BJ (cell line): ENCODE results near the gene SLC6A17. TPM values are rescaled to one million over a fixed set of nuclear protein-coding genes. Genes with fewer than 3 reads are reported as not detected.

ENCODE experiments used
- CTCF ChIA-PET: fragments of 350-600 bp; formaldehyde crosslinking; extraction: SDS; loops from one replicate; lab custom pipeline; 2021; ENCODE audit warnings: antibody characterized with exemption, inconsistent platforms; lab: Yijun Ruan, JAX
- POLR2A ChIA-PET: fragments of 300-600 bp; sonication (Branson Sonifier 250); formaldehyde crosslinking; extraction: SDS; loops from one replicate; lab custom pipeline; 2021; ENCODE audit warnings: antibody characterized with exemption; lab: Charles Lee
- DNase-seq: peaks from one replicate; pipeline ENCODE4 v3.0.0-alpha.2; 2011; ENCODE audit warnings: low read depth
- H3K27me3 ChIP-seq: 2 replicates; pipeline ENCODE4 v1.6.0; 2011; ENCODE audit warnings: low read length; ENCODE audit not compliant: control insufficient read depth, insufficient read depth
- H3K36me3 ChIP-seq: 2 replicates; pipeline ENCODE4 v1.5.1; 2011; ENCODE audit warnings: low read length; ENCODE audit not compliant: control insufficient read depth, insufficient read depth
- H3K4me3 ChIP-seq: 2 replicates; pipeline ENCODE4 v1.5.1; 2011; ENCODE audit warnings: low read depth, mild to moderate bottlenecking, control low read depth, low read length
- CTCF ChIP-seq: IDR thresholded peaks from 2 replicates; pipeline ENCODE4 v1.5.1; 2011; ENCODE audit warnings: low read depth, mild to moderate bottlenecking, control low read depth, inconsistent platforms, low read length, moderate library complexity; ENCODE audit not compliant: insufficient read depth
- polyA plus RNA-seq: library from polyadenylated mRNA; depleted of rRNA; stranded (reverse); fragments of >200 nt; gene quantifications from 2 replicates; pipeline ENCODE4 v1.2.3, GENCODE V29; 2011; rRNA removed

The SLC6A17 gene
- polyA plus RNA-seq, 1 experiment, result 1.6 TPM

DNA sequence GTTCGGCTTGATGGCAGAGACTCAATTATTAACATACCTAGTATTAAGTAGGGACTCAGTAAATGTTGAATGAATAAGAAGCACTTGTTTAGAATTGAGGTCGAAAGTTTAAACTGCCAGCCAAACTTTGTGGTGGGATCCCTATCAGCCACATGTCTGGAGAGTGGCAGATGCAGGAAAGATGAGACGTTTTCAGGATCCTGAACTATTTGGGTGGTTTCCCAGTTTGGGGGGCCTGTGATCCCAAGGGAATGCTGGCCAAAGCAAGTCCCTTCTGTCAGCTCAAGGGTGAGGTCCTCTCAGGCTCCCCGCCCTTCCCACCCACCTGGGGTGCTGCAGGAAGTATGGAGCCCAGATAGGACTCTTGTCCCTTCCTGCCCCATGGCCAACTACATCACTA lies 98.5 kb downstream of the SLC6A17 start:
- Histone ChIP-seq H3K36me3 (no peaks in the 10 kb centered on the region), H3K4me3 (no peak overlapping the region), H3K27me3 (no peaks in the 10 kb centered on the region)
- TF ChIP-seq CTCF, result no peak
- CTCF ChIA-PET, result no interaction called here
- no peak for DNase-seq
- POLR2A ChIA-PET, result no interaction called here

DNA sequence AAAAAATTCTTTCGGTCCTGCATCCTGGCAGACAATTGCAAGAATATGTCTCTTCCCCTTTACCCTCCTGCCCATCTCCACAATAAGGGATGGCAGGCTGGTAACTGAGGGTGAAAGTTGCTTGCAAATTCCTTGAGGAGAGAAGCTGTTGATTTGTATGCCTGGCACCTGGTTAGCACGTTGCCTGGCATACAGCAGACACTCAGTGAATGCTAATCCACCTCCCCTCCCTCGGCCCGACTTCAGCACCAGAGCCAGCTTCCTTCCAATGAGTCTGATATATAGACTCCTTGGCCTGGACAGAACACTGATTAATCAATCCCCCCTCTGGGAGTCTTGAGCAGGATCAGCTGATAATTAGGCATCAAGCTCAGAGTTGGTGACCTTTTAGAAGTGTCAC lies 99.0 kb downstream of the SLC6A17 start:
- ChIA-PET CTCF (interaction anchor here (1.0 kb wide), 1 partner anchor 64 kb away, joined by 3 read pairs; no protein-coding TSS in a partner anchor), POLR2A (no interaction called here)

GRCh38 chr1:110250008-110250407 lies 99.7 kb downstream of the SLC6A17 start:
- no peak for TF ChIP-seq CTCF
- Histone ChIP-seq H3K27me3 (no peaks in the 10 kb centered on the region; the same call in none of the 2 replicates), H3K36me3 (no peaks in the 10 kb centered on the region), H3K4me3 (no peak overlapping the region)
- CTCF ChIA-PET, result interaction anchor here (1.0 kb wide), 1 partner anchor 63 kb away, joined by 3 read pairs; no protein-coding TSS in a partner anchor
- no peak for DNase-seq
- POLR2A ChIA-PET, result no interaction called here

More for the DNA sequence above, 99.0 kb downstream of the SLC6A17 start:
- no peaks in the 10 kb centered on the region for H3K36me3 ChIP-seq
- no peak for DNase-seq
- H3K4me3 ChIP-seq, result no peak overlapping the region
- no peaks in the 10 kb centered on the region; the same call in 1 of the 2 replicates for H3K27me3 ChIP-seq
- TF ChIP-seq CTCF, result no peak

GRCh38 chr1:110250749-110251148 lies 100.5 kb downstream of the SLC6A17 start:
- TF ChIP-seq CTCF, result no peak
- Histone ChIP-seq H3K4me3 (no peak overlapping the region), H3K27me3 (no peaks in the 10 kb centered on the region; the same call in none of the 2 replicates), H3K36me3 (no peaks in the 10 kb centered on the region)
- ChIA-PET CTCF (interaction anchor here (0.6 kb wide), 1 partner anchor 492 kb away, joined by 3 read pairs; no protein-coding TSS in a partner anchor), POLR2A (no interaction called here)
- DNase-seq, result no peak

Other genes with a start within 250 kb of the SLC6A17 start
- 40.4 and 48.4 TPM in 2 replicates for gene CSF1, start 239.6 kb upstream of the SLC6A17 start, polyA plus RNA-seq
- 95.5 and 105 TPM in 2 replicates for gene AHCYL1, start 165.7 kb upstream of the SLC6A17 start, polyA plus RNA-seq
- gene STRIP1, start 115.9 kb upstream of the SLC6A17 start, polyA plus RNA-seq, result 37.3 and 46.2 TPM in 2 replicates
- gene ALX3, start 79.8 kb upstream of the SLC6A17 start, polyA plus RNA-seq, result 4.3 and 5.7 TPM in 2 replicates
- 22.9 and 34.8 TPM in 2 replicates for gene UBL4B, start 38.1 kb upstream of the SLC6A17 start, polyA plus RNA-seq
- gene KCNC4, start 59.8 kb downstream of the SLC6A17 start, polyA plus RNA-seq, result 1.6 and 2.6 TPM in 2 replicates
- 9.7 and 10.2 TPM in 2 replicates for gene RBM15, start 188.9 kb downstream of the SLC6A17 start, polyA plus RNA-seq
- gene SLC16A4, start 240.5 kb downstream of the SLC6A17 start, polyA plus RNA-seq, result 20.8 and 49.4 TPM in 2 replicates